SK-N-SH (cell line): ENCODE results near the gene CC2D2B. TPM values are rescaled to one million over a fixed set of nuclear protein-coding genes. Genes with fewer than 3 reads are reported as not detected.
A peak's percentile ranks its signal among the peaks of the same experiment; 100 is the strongest.

Source experiments
- CTCF ChIA-PET: fragments of 300-600, 350-600 bp; formaldehyde crosslinking; extraction: SDS; loops from one replicate; lab custom pipeline; 2021; lab: Yijun Ruan, JAX
- POLR2A ChIA-PET: fragments of 350-600 bp; sonication (Branson Sonifier 250); formaldehyde crosslinking; extraction: SDS; loops from one replicate; lab custom pipeline; 2020; ENCODE audit warnings: antibody characterized with exemption, inconsistent platforms; lab: Yijun Ruan, JAX
- DNase-seq: peaks from one replicate; pipeline ENCODE4 v3.0.0; 2012
- H2AFZ ChIP-seq: fragments of 200-600 bp; sonication (generic); 2 replicates; pipeline ENCODE4 v1.8.1; 2016; ENCODE audit warnings: antibody characterized with exemption, mild to moderate bottlenecking, low read depth
- H3F3A ChIP-seq: fragments of 200-600 bp; sonication (generic); replicated peaks from 2 replicates; pipeline ENCODE3; 2016; ENCODE audit warnings: antibody characterized with exemption, mild to moderate bottlenecking; ENCODE audit not compliant: insufficient read depth
- H3K27ac ChIP-seq, 2 experiments: fragments of 200-500 bp in 1 of 2; fragments of 200-600 bp in 1 of 2; sonication (Bioruptor generic) in 1 of 2; sonication (generic), shearing (Covaris generic) in 1 of 2; 2 replicates each; pipeline versions ENCODE4 v1.5.1 to v1.6.1; 2014 to 2016; ENCODE audit warnings: low read depth in 2 of 2, inconsistent platforms in 1 of 2, low read length in 1 of 2, mild to moderate bottlenecking in 1 of 2, mixed read lengths in 1 of 2
- H3K27me3 ChIP-seq: fragments of 200-600 bp; sonication (generic), shearing (Covaris generic); 2 replicates; pipeline ENCODE4 v1.6.1; 2016; ENCODE audit warnings: mixed run types; ENCODE audit not compliant: insufficient read depth
- H3K36me3 ChIP-seq, 2 experiments: fragments of 200-500 bp in 1 of 2; fragments of 200-600 bp in 1 of 2; sonication (Bioruptor generic) in 1 of 2; sonication (generic) in 1 of 2; replicated peaks in 1 of 2; 2 replicates each; pipeline versions ENCODE3 to v1.5.1; 2014 to 2016; ENCODE audit warnings: low read length in 1 of 2, mild to moderate bottlenecking in 1 of 2; ENCODE audit not compliant: insufficient read depth in 2 of 2, control insufficient read depth in 1 of 2
- H3K4me1 ChIP-seq, 2 experiments: fragments of 200-500 bp in 1 of 2; fragments of 200-600 bp in 1 of 2; sonication (Bioruptor generic) in 1 of 2; sonication (generic), shearing (Covaris generic) in 1 of 2; 2 replicates each; pipeline versions ENCODE4 v1.5.1 to v1.6.1; 2014 to 2016; ENCODE audit warnings: low read depth in 1 of 2, low read length in 1 of 2, mixed run types in 1 of 2; ENCODE audit not compliant: insufficient read depth in 2 of 2, control insufficient read depth in 1 of 2
- H3K4me2 ChIP-seq: fragments of 200-600 bp; sonication (generic), shearing (Covaris generic); 2 replicates; pipeline ENCODE4 v1.6.1; 2017; ENCODE audit warnings: mixed run types
- H3K4me3 ChIP-seq, 2 experiments: fragments of 200-500 bp in 1 of 2; fragments of 200-600 bp in 1 of 2; sonication (Bioruptor generic) in 1 of 2; sonication (generic), shearing (Covaris generic) in 1 of 2; 2 replicates each; pipeline versions ENCODE4 v1.5.1 to v1.8.1; 2014 to 2016; ENCODE audit warnings: low read depth in 2 of 2, inconsistent platforms in 1 of 2, low read length in 1 of 2, mild to moderate bottlenecking in 1 of 2, mixed read lengths in 1 of 2, moderate library complexity in 1 of 2
- H3K79me2 ChIP-seq: fragments of 200-600 bp; sonication (generic); 2 replicates; pipeline ENCODE4 v1.8.1; 2017; ENCODE audit warnings: mild to moderate bottlenecking; ENCODE audit not compliant: insufficient read depth
- H3K9ac ChIP-seq: fragments of 200-600 bp; sonication (generic); 2 replicates; pipeline ENCODE4 v1.6.1; 2017; ENCODE audit warnings: mixed run types
- H3K9me2 ChIP-seq: fragments of 200-600 bp; sonication (generic); 2 replicates; pipeline ENCODE4 v1.6.1; 2017; ENCODE audit warnings: mixed run types
- H3K9me3 ChIP-seq: fragments of 200-600 bp; sonication (generic); 2 replicates; pipeline ENCODE4 v1.6.1; 2017; ENCODE audit warnings: mixed run types, mild to moderate bottlenecking, moderate library complexity
- H4K20me1 ChIP-seq: fragments of 200-600 bp; sonication (generic); 2 replicates; pipeline ENCODE4 v1.6.1; 2017; ENCODE audit warnings: mild to moderate bottlenecking, mixed run types; ENCODE audit not compliant: insufficient read depth
- CHD2 ChIP-seq: fragments of 150-350 bp; IDR thresholded peaks from 2 replicates; pipeline ENCODE4 v1.6.1; 2018; ENCODE audit warnings: low read length; ENCODE audit not compliant: partially characterized antibody
- EP300 ChIP-seq, 2 experiments: IDR thresholded peaks; 2 replicates each; pipeline versions ENCODE4 v1.4.0 to v1.6.1; 2012; ENCODE audit warnings: borderline replicate concordance in 1 of 2, low read depth in 1 of 2, low read length in 1 of 2
- FOXJ3 ChIP-seq: sonication (generic); formaldehyde crosslinking; IDR thresholded peaks from 2 replicates; pipeline ENCODE4 v1.5.1; 2020; ENCODE audit warnings: mild to moderate bottlenecking, missing genetic modification reagents
- FOXM1 ChIP-seq: IDR thresholded peaks from 2 replicates; pipeline ENCODE4 v1.4.0; 2012; ENCODE audit warnings: low read depth, mild to moderate bottlenecking
- GABPA ChIP-seq: IDR thresholded peaks from 2 replicates; pipeline ENCODE4 v1.4.0; 2012; ENCODE audit warnings: low read depth, mild to moderate bottlenecking
- GATA2 ChIP-seq: sonication (generic); formaldehyde crosslinking; IDR thresholded peaks from 2 replicates; pipeline ENCODE4 v1.5.0; 2020; ENCODE audit warnings: mild to moderate bottlenecking, missing genetic modification reagents
- JUND ChIP-seq: IDR thresholded peaks from 2 replicates; pipeline ENCODE4 v1.4.0; 2012
- MEF2A ChIP-seq: IDR thresholded peaks from 2 replicates; pipeline ENCODE4 v1.4.0; 2012; ENCODE audit warnings: low read depth, borderline replicate concordance
- MXI1 ChIP-seq: IDR thresholded peaks from 2 replicates; pipeline ENCODE4 v1.6.1; 2012; ENCODE audit warnings: mild to moderate bottlenecking, low read depth, low read length, improper control_type of control experiment
- NRF1 ChIP-seq: IDR thresholded peaks from 2 replicates; pipeline ENCODE4 v1.6.1; 2012; ENCODE audit warnings: low read depth, mild to moderate bottlenecking, low read length
- RFX5 ChIP-seq: IDR thresholded peaks from 2 replicates; pipeline ENCODE4 v1.6.1; 2012; ENCODE audit warnings: mild to moderate bottlenecking, improper control_type of control experiment, low read length
- SIN3A ChIP-seq: IDR thresholded peaks from 2 replicates; pipeline ENCODE4 v1.6.1; 2012; ENCODE audit warnings: low read depth, mild to moderate bottlenecking, low read length, moderate library complexity, borderline replicate concordance
- SMC3 ChIP-seq: IDR thresholded peaks from 2 replicates; pipeline ENCODE4 v1.6.1; 2012; ENCODE audit warnings: low read depth, low read length, improper control_type of control experiment
- TEAD4 ChIP-seq: IDR thresholded peaks from 2 replicates; pipeline ENCODE4 v1.4.0; 2012; ENCODE audit warnings: mild to moderate bottlenecking, borderline replicate concordance; ENCODE audit not compliant: insufficient read depth
- YY1 ChIP-seq: IDR thresholded peaks from 2 replicates; pipeline ENCODE4 v1.4.0; 2012; ENCODE audit warnings: low read depth, mild to moderate bottlenecking
- WGBS: methylation state at CpG from one replicate; pipeline ENCODE4 v1.1.6; 2017; ENCODE audit warnings: low lambda C conversion rate; 5-methylcytosine and 5-hydroxymethylcytosine counted together
- polyA plus RNA-seq, 3 experiments: library from polyadenylated mRNA; depleted of rRNA; stranded (reverse); fragments of >200 nt; gene quantifications; 2 replicates each; pipeline ENCODE4 v1.2.3, GENCODE V29; 2012
- TF ChIP-seq, protein P1 (sequence below): fragments of 150-350 bp; IDR thresholded peaks from 2 replicates; pipeline ENCODE4 v1.6.1; 2017; ENCODE audit warnings: antibody characterized with exemption, low read length, low read depth, borderline replicate concordance
- TF ChIP-seq, protein P2 (sequence below): IDR thresholded peaks from 2 replicates; pipeline ENCODE4 v1.4.0; 2012; ENCODE audit warnings: low read depth
- TF ChIP-seq, protein P3 (sequence below): IDR thresholded peaks from 2 replicates; pipeline ENCODE4 v1.6.1; 2012; ENCODE audit warnings: mild to moderate bottlenecking, low read depth, low read length, moderate library complexity
- TF ChIP-seq, protein P4 (sequence below): IDR thresholded peaks from 2 replicates; pipeline ENCODE4 v1.4.0; 2012; ENCODE audit warnings: low read depth, borderline replicate concordance
- TF ChIP-seq, protein P5 (sequence below): IDR thresholded peaks from 2 replicates; pipeline ENCODE4; 2012

Gene CC2D2B, protein sequence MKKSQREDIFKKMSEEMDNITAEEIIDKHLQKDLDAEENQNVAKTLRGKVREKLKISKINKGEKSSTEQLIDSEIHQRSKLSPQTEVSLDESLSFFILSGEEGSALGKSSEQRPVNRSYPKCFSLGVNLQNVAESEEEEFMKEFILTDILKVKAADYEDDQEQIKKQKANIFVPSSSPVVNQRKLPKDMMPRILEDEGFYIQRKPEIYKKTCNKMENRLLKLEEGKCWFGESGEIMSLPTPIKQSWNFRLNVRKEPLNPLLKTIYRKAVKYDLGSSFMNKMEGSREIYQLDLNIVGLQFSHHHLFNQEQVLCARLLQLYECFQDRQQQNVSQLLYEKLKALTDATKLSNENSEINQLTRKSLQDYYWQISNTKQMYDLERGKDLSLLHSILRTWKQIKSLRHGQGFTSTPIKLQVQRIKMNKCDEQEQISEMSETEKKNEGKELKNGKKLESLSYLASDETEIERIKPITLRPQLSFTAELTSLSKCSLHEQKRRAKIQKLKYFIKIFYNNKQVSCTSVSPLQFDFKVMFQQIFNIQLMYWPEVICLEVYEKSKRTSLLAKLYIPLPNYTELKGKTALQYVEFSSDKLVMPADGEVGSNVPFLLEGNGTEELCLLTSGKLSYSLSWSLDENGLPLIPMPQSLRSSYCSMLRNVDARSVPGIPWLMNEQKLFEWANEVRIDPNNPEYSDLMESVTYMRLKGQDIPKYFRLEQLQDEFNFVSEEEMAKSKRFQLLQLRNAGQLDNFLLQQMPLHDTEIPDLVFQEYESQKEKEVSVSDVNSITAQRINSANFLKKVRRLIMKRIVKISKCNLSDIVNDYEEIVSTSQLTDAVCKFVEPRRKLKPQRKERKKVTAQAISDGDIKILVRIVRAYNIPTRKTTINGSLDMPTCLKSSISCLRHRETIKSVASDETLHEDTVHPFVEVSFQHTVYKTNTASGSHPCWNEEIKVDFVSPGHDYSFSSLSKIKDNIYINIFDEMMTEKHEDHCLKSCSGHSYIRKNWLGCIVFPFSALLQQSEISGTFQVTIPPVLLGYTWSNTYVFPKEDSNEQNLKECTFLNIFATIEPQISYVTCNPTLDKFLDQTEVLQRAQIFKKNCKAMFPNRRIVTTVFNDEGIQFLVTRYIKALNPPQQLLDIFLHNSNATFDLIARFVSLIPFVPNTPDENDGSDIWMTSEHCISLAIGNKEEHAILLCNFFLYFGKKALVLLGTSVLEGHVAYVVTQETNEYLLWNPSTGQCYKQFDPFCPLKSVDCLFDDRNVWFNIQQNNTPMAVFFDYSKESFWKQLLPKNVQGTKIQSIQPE (N-terminal part only)
- polyA plus RNA-seq (2012; rRNA removed), result not detected in 2 replicates
- 0.09 TPM in 1 of 2 replicates, not detected in the other for polyA plus RNA-seq (2012; cell fraction: cytosol; rRNA removed)
- polyA plus RNA-seq (2012; cell fraction: nucleus; rRNA removed), result 0.05 TPM in 1 of 2 replicates, not detected in the other

DNA sequence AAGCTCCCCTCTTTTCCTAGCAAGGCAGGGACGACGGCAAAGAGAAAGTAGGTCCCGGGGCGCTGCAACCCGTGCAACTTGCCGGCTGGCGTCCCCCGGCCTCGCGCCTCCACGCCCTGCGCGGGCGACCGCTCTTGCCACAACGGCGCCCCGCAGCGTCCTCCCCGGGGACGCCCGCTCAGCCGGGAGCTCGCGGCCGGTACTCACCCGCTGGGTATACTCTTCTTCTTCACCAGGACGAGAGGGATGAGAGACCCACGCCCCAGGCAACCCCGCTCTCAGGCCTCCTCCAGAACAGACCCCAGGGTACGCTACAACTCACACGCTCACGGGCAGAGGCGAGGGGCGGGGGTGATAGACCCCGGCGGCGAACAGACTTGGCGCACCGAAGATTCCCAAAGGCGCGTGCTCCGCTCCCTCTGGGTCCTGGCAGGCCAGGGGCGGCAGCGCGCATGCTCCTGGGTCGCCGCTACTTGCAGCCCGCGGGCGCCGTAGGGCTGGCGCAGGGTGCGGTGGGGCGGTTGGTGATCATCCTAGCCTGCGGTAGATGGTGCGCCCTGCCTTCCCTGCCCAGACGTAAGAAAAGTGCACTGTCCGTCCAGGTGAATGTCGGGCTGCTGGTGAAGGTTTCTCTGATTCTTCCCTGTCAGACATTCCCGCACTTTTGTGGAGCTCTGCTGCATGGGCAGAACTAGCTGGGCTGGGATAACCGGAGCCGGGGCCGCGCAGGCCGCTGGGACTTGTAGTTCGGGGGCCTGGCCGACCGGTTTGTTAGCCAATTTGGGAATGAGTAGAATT, at the start of gene CC2D2B:
Gene CC2D2B (plus strand): TSS at position 520 of the 798 bp plus-strand sequence. CDS start 3,349 bp downstream, outside the sequence.
- CTCF ChIA-PET, result interaction anchor here (0.7 to 1.4 kb wide), 10 partner anchors 8 to 463 kb away, joined by 3 to 5 read pairs (median 3); partner anchors contain the start of gene TCTN3
- peak; percentile 94 for DNase-seq
- Histone ChIP-seq H3K79me2 (no peaks in the 10 kb centered on the region), H3K4me2 (peak within 1 kb of the TSS; percentile 92), H3K27me3 (no peaks in the 10 kb centered on the region), H3K4me3 (peak within 1 kb of the TSS; percentile 83 to 92), H4K20me1 (no peaks in the 10 kb centered on the region), H3K4me1 (peaks cover 0 to 2% of the 10 kb centered on the region in 2 experiments; a peak in 1 of 4 replicates), H3K9ac (peak within 1 kb of the TSS; percentile 70), H3K36me3 (peaks cover 6 to 13% of the 10 kb centered on the region in 2 experiments), H3K9me2 (no peaks in the 10 kb centered on the region), H3K9me3 (no peaks in the 10 kb centered on the region), H3F3A (no peaks in the 10 kb centered on the region), H2AFZ (peak within 1 kb of the TSS; percentile 92), H3K27ac (peak within 1 kb of the TSS; percentile 71 to 93)
- 1% methylated on average over 21 of the region's 69 CpGs for WGBS
- POLR2A ChIA-PET, result interaction anchor here (1.0 kb wide), 1 partner anchor 223 kb away, joined by 6 read pairs; the partner anchor contains the start of gene ZNF518A
- TF ChIP-seq EP300 (IDR thresholded peaks at IDR 0.05; ENCODE audit: borderline replicate concordance in 1 of 2, low read depth in 1 of 2, low read length in 1 of 2) (no peak), SIN3A (no peak), RFX5 (no peak), JUND (no peak), MEF2A (no peak), GATA2 (no peak), FOXM1 (no peak), MXI1 (peak; percentile 85), YY1 (0 out of 2 replicates have a peak, but pooled peaks have one; percentile 31), GABPA (peak; percentile 52), TEAD4 (no peak), SMC3 (no peak), FOXJ3 (peak; percentile 39; the same call in 1 of the 2 replicates), NRF1 (peak; percentile 84), CHD2 (no peak)
- TF ChIP-seq, protein P1, sequence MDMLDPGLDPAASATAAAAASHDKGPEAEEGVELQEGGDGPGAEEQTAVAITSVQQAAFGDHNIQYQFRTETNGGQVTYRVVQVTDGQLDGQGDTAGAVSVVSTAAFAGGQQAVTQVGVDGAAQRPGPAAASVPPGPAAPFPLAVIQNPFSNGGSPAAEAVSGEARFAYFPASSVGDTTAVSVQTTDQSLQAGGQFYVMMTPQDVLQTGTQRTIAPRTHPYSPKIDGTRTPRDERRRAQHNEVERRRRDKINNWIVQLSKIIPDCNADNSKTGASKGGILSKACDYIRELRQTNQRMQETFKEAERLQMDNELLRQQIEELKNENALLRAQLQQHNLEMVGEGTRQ, result no peak
- TF ChIP-seq, protein P2, sequence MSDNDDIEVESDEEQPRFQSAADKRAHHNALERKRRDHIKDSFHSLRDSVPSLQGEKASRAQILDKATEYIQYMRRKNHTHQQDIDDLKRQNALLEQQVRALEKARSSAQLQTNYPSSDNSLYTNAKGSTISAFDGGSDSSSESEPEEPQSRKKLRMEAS, result peak; percentile 89
- TF ChIP-seq, protein P3, sequence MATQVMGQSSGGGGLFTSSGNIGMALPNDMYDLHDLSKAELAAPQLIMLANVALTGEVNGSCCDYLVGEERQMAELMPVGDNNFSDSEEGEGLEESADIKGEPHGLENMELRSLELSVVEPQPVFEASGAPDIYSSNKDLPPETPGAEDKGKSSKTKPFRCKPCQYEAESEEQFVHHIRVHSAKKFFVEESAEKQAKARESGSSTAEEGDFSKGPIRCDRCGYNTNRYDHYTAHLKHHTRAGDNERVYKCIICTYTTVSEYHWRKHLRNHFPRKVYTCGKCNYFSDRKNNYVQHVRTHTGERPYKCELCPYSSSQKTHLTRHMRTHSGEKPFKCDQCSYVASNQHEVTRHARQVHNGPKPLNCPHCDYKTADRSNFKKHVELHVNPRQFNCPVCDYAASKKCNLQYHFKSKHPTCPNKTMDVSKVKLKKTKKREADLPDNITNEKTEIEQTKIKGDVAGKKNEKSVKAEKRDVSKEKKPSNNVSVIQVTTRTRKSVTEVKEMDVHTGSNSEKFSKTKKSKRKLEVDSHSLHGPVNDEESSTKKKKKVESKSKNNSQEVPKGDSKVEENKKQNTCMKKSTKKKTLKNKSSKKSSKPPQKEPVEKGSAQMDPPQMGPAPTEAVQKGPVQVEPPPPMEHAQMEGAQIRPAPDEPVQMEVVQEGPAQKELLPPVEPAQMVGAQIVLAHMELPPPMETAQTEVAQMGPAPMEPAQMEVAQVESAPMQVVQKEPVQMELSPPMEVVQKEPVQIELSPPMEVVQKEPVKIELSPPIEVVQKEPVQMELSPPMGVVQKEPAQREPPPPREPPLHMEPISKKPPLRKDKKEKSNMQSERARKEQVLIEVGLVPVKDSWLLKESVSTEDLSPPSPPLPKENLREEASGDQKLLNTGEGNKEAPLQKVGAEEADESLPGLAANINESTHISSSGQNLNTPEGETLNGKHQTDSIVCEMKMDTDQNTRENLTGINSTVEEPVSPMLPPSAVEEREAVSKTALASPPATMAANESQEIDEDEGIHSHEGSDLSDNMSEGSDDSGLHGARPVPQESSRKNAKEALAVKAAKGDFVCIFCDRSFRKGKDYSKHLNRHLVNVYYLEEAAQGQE, result no peak
- TF ChIP-seq, protein P4, sequence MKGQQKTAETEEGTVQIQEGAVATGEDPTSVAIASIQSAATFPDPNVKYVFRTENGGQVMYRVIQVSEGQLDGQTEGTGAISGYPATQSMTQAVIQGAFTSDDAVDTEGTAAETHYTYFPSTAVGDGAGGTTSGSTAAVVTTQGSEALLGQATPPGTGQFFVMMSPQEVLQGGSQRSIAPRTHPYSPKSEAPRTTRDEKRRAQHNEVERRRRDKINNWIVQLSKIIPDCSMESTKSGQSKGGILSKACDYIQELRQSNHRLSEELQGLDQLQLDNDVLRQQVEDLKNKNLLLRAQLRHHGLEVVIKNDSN, result no peak
- TF ChIP-seq, protein P5, sequence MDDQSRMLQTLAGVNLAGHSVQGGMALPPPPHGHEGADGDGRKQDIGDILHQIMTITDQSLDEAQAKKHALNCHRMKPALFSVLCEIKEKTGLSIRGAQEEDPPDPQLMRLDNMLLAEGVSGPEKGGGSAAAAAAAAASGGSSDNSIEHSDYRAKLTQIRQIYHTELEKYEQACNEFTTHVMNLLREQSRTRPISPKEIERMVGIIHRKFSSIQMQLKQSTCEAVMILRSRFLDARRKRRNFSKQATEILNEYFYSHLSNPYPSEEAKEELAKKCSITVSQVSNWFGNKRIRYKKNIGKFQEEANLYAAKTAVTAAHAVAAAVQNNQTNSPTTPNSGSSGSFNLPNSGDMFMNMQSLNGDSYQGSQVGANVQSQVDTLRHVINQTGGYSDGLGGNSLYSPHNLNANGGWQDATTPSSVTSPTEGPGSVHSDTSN, result no peak
